GM12878 (cell line): ENCODE results near the gene NOS1AP. TPM values are rescaled to one million over a fixed set of nuclear protein-coding genes. Genes with fewer than 3 reads are reported as not detected.

ENCODE experiments used
- ATAC-seq: fragments of 200-7000 bp; cut with Tn5 transposase; 3 replicates; pipeline ENCODE4 v1.9.1; 2020; ENCODE audit warnings: mild to moderate bottlenecking, moderate library complexity
- BruUV-seq: library from RNA; stranded (reverse); fragments of 400-500 nt; replicated peaks from 2 replicates; lab custom pipeline; 2021; lab: Mats Ljungman, UMichigan
- CTCF ChIA-PET: fragments of 300-600 bp; sonication (Branson Sonifier 250); formaldehyde crosslinking; extraction: SDS; loops from one replicate; lab custom pipeline; 2021; ENCODE audit warnings: inconsistent platforms; lab: Yijun Ruan, JAX
- POLR2A ChIA-PET: fragments of 350-600 bp; formaldehyde crosslinking; extraction: SDS; loops from one replicate; lab custom pipeline; 2021; ENCODE audit warnings: inconsistent platforms; lab: Charles Lee
- RAD21 ChIA-PET: fragments of 300-600 bp; sonication (Branson Sonifier 250); formaldehyde crosslinking; loops from one replicate; lab custom pipeline; 2023; ENCODE audit warnings: antibody characterized with exemption; ENCODE audit not compliant: unreplicated experiment; lab: Charles Lee
- SMC1A ChIA-PET: fragments of 300-600 bp; sonication (Branson Sonifier 250); formaldehyde crosslinking; loops from one replicate; lab custom pipeline; 2023; ENCODE audit not compliant: unreplicated experiment, uncharacterized antibody; lab: Charles Lee
- DNase-seq: peaks from one replicate; pipeline ENCODE4 v3.0.0-alpha.2; 2011; ENCODE audit warnings: low read depth, low spot score
- FAIRE-seq: peaks from 3 replicates; lab custom pipeline; 2011; peaks lifted over from hg19 to GRCh38; lab: Jason Lieb, UNC
- H2AFZ ChIP-seq: 2 replicates; pipeline ENCODE4 v1.6.0; 2011; ENCODE audit warnings: low read depth, low read length, control low read depth; ENCODE audit not compliant: control insufficient read depth
- H3K27ac ChIP-seq: 2 replicates; pipeline ENCODE4 v1.5.1; 2011; ENCODE audit warnings: control low read depth; ENCODE audit not compliant: control insufficient read depth, insufficient read depth
- H3K27me3 ChIP-seq, 2 experiments: replicated peaks in 1 of 2; 2 replicates each; pipeline versions ENCODE4 v1.6.0 to v1.6.1; 2011; ENCODE audit warnings: low read length in 1 of 2; ENCODE audit not compliant: control insufficient read depth in 2 of 2, insufficient read depth in 2 of 2
- H3K36me3 ChIP-seq, 2 experiments: 2 replicates each; pipeline ENCODE4 v1.5.1; 2011; ENCODE audit warnings: low read length in 1 of 2; ENCODE audit not compliant: control insufficient read depth in 2 of 2, insufficient read depth in 2 of 2
- H3K4me1 ChIP-seq: 2 replicates; pipeline ENCODE4 v1.6.1; 2011; ENCODE audit warnings: mild to moderate bottlenecking, low read length, moderate library complexity, mixed read lengths; ENCODE audit not compliant: control insufficient read depth, insufficient read depth
- H3K4me2 ChIP-seq: 2 replicates; pipeline ENCODE4 v1.6.0; 2011; ENCODE audit warnings: control low read depth; ENCODE audit not compliant: control insufficient read depth, insufficient read depth
- H3K4me3 ChIP-seq: fragments of 200-600 bp; sonication (generic); 2 replicates; pipeline ENCODE4 v1.5.1; 2016
- H3K79me2 ChIP-seq: 2 replicates; pipeline ENCODE4 v1.6.0; 2011; ENCODE audit warnings: low read length; ENCODE audit not compliant: control insufficient read depth, insufficient read depth
- H3K9ac ChIP-seq: 2 replicates; pipeline ENCODE4 v1.8.0; 2011; ENCODE audit warnings: low read length, control low read depth, mixed read lengths; ENCODE audit not compliant: control insufficient read depth, insufficient read depth
- H3K9me3 ChIP-seq: replicated peaks from 3 replicates; pipeline ENCODE4 v1.5.1; 2011; ENCODE audit warnings: mild to moderate bottlenecking, low read length; ENCODE audit not compliant: control insufficient read depth, insufficient read depth
- H4K20me1 ChIP-seq: 2 replicates; pipeline ENCODE4 v1.6.0; 2011; ENCODE audit not compliant: control insufficient read depth, insufficient read depth
- MEF2B ChIP-seq: fragments of 450-650 bp; IDR thresholded peaks from 2 replicates; pipeline ENCODE4 v1.6.1; 2018; ENCODE audit warnings: mild to moderate bottlenecking, moderate library complexity; ENCODE audit not compliant: partially characterized antibody, poor library complexity, severe bottlenecking
- NBN ChIP-seq: fragments of 450-650 bp; IDR thresholded peaks from 2 replicates; pipeline ENCODE4 v1.6.1; 2016
- NR2F1 ChIP-seq: fragments of 450-650 bp; conservative IDR thresholded peaks from 2 replicates; pipeline ENCODE4 v1.6.1; 2017; ENCODE audit warnings: mild to moderate bottlenecking
- NRF1 ChIP-seq: conservative IDR thresholded peaks from 2 replicates; pipeline ENCODE4 v1.6.1; 2011; ENCODE audit warnings: mild to moderate bottlenecking, low read depth, low read length, improper control_type of control experiment
- ZNF274 ChIP-seq: IDR thresholded peaks from one replicate; pipeline ENCODE4 v1.8.0; 2011; ENCODE audit not compliant: insufficient read length, insufficient read depth
- ZNF384 ChIP-seq: IDR thresholded peaks from 2 replicates; pipeline ENCODE4 v1.6.1; 2012; ENCODE audit warnings: low read depth, mild to moderate bottlenecking, low read length, improper control_type of control experiment, borderline replicate concordance
- whole genome bisulfite sequencing: methylation state at CpG from one replicate; pipeline ENCODE4 v1.1.6; 2016; ENCODE audit warnings: low lambda C conversion rate; ENCODE audit not compliant: insufficient replicate concordance, insufficient coverage; ENCODE audit errors: missing lambda C conversion rate; 5-methylcytosine and 5-hydroxymethylcytosine counted together
- in situ Hi-C: fragments of 300-500 bp; cut with MboI; formaldehyde crosslinking; loops from 9 replicates; pipeline ENCODE4 v1.14.3; 2018; ENCODE audit warnings: mixed read lengths
- intact Hi-C: fragments of 100-400 bp; cut with micrococcal nuclease; formaldehyde crosslinking; loops from one replicate; pipeline ENCODE4 v1.14.2; 2022; ENCODE audit not compliant: unreplicated experiment
- polyA plus RNA-seq, 11 experiments: library from polyadenylated mRNA; depleted of rRNA in 4 of 11; unstranded in 6 of 11; stranded (reverse) in 5 of 11; fragments of >200 nt; fragmentation: Nextera tagmentation in 4 of 11; fragmentation: Illumina TruSeq in 1 of 11; extraction: Ambion mirVana in 4 of 11; extraction: Trizol in 1 of 11; gene quantifications; 1 replicate in 1 of 11; 2 replicates in 10 of 11; pipeline versions ENCODE4 v1.2.1 to v1.2.3, GENCODE V29; 2011 to 2016; ENCODE audit warnings: inconsistent platforms in 2 of 11, missing spikeins in 2 of 11, low read depth in 1 of 11
- total RNA-seq, 4 experiments: library from RNA; depleted of rRNA in 3 of 4; stranded (reverse); fragments of >200 nt in 3 of 4; fragmentation: Illumina TruSeq in 1 of 4; extraction: Trizol in 1 of 4; gene quantifications; 2 replicates each; pipeline versions ENCODE4 v1.2.1 to v1.2.3, GENCODE V29; 2013 to 2021
- TF ChIP-seq, protein P1 (sequence below): fragments of 450-650 bp; IDR thresholded peaks from 2 replicates; pipeline ENCODE4 v1.6.1; 2017; ENCODE audit warnings: mild to moderate bottlenecking, low read depth, inconsistent platforms; ENCODE audit not compliant: poor library complexity, severe bottlenecking
- TF ChIP-seq, protein P2 (sequence below): IDR thresholded peaks from 2 replicates; pipeline ENCODE4 v1.6.1; 2012; ENCODE audit warnings: mild to moderate bottlenecking, low read depth, low read length
- TF ChIP-seq, protein P3 (sequence below): fragments of 450-650 bp; IDR thresholded peaks from 2 replicates; pipeline ENCODE4 v1.6.1; 2016; ENCODE audit warnings: mild to moderate bottlenecking, moderate library complexity, borderline replicate concordance

NOS1AP gene
- total and polyA plus RNA-seq, 10 of the 15 experiments (the other 5 are each of a cell fraction or from before 2014, with no cell fraction given), result 0.03 to 0.15 TPM; not detected in 8

DNA sequence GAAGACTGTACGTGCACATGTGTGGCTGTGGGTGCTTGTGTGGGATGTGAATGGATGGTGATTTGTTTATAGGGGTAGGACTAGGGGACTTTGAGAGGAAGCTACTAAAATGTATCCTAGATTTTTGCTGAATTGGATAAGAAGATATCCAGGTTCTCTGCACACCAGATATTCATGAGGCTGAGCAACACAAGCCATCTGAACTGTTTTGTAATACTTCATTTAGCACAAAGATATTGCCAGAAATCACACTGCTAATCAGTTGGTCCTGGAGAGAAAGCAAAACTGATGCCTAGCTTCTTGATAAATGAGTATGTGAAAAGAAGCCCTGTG lies 135.3 kb downstream of the NOS1AP start (continued):
- TF ChIP-seq, protein P1, sequence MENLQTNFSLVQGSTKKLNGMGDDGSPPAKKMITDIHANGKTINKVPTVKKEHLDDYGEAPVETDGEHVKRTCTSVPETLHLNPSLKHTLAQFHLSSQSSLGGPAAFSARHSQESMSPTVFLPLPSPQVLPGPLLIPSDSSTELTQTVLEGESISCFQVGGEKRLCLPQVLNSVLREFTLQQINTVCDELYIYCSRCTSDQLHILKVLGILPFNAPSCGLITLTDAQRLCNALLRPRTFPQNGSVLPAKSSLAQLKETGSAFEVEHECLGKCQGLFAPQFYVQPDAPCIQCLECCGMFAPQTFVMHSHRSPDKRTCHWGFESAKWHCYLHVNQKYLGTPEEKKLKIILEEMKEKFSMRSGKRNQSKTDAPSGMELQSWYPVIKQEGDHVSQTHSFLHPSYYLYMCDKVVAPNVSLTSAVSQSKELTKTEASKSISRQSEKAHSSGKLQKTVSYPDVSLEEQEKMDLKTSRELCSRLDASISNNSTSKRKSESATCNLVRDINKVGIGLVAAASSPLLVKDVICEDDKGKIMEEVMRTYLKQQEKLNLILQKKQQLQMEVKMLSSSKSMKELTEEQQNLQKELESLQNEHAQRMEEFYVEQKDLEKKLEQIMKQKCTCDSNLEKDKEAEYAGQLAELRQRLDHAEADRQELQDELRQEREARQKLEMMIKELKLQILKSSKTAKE, result no peak
- no peak for TF ChIP-seq NRF1
- no peak for TF ChIP-seq NR2F1
- no peak for TF ChIP-seq NBN
- no peak for TF ChIP-seq MEF2B
- TF ChIP-seq ZNF274, result no peak
- TF ChIP-seq, protein P2, sequence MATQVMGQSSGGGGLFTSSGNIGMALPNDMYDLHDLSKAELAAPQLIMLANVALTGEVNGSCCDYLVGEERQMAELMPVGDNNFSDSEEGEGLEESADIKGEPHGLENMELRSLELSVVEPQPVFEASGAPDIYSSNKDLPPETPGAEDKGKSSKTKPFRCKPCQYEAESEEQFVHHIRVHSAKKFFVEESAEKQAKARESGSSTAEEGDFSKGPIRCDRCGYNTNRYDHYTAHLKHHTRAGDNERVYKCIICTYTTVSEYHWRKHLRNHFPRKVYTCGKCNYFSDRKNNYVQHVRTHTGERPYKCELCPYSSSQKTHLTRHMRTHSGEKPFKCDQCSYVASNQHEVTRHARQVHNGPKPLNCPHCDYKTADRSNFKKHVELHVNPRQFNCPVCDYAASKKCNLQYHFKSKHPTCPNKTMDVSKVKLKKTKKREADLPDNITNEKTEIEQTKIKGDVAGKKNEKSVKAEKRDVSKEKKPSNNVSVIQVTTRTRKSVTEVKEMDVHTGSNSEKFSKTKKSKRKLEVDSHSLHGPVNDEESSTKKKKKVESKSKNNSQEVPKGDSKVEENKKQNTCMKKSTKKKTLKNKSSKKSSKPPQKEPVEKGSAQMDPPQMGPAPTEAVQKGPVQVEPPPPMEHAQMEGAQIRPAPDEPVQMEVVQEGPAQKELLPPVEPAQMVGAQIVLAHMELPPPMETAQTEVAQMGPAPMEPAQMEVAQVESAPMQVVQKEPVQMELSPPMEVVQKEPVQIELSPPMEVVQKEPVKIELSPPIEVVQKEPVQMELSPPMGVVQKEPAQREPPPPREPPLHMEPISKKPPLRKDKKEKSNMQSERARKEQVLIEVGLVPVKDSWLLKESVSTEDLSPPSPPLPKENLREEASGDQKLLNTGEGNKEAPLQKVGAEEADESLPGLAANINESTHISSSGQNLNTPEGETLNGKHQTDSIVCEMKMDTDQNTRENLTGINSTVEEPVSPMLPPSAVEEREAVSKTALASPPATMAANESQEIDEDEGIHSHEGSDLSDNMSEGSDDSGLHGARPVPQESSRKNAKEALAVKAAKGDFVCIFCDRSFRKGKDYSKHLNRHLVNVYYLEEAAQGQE, result no peak

DNA sequence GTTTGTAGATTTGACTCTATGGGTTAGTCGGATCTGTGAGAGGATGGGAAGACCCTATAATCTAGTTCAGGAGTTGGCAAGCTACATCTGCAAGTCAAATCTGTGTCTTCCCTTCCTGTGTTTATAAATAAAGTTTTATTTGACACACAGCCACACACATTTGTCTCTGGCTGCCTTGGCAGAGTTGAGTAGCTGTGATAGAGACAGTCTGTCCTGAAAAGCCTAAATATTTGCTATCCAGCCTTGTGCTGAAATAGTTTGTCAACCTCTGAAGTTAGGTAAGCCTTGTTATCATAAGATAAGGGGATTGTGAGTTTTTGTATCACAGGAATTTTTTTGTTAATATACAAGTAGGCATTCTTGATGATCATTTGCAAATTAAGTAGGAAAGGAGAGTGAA lies 136.8 kb downstream of the NOS1AP start:
- ChIA-PET CTCF (no interaction called here), POLR2A (no interaction called here)
- FAIRE-seq, result no peak

More for the DNA sequence above, 136.8 kb downstream of the NOS1AP start:
- no TSS peak for BruUV-seq
- H3K4me2 ChIP-seq, result no peak overlapping the region
- ATAC-seq (no peak), DNase-seq (no peak)
- H3K36me3 ChIP-seq, result no peaks in the 10 kb centered on the region
- no peak overlapping the region for H3K4me3 ChIP-seq
- no peaks in the 10 kb centered on the region for H3K9me3 ChIP-seq
- in situ Hi-C loops (no loop called here), intact Hi-C loops (no loop called here)
- H3K79me2 ChIP-seq, result no peaks in the 10 kb centered on the region
- H4K20me1 ChIP-seq, result no peaks in the 10 kb centered on the region
- WGBS, result 0% methylated on average over 1 of the region's 1 CpG
- no peak overlapping the region for H2AFZ ChIP-seq
- H3K4me1 ChIP-seq, result no peaks in the 10 kb centered on the region
- ChIA-PET SMC1A (no interaction called here), RAD21 (no interaction called here)
- H3K27ac ChIP-seq, result no peak overlapping the region
- TF ChIP-seq, protein P3, sequence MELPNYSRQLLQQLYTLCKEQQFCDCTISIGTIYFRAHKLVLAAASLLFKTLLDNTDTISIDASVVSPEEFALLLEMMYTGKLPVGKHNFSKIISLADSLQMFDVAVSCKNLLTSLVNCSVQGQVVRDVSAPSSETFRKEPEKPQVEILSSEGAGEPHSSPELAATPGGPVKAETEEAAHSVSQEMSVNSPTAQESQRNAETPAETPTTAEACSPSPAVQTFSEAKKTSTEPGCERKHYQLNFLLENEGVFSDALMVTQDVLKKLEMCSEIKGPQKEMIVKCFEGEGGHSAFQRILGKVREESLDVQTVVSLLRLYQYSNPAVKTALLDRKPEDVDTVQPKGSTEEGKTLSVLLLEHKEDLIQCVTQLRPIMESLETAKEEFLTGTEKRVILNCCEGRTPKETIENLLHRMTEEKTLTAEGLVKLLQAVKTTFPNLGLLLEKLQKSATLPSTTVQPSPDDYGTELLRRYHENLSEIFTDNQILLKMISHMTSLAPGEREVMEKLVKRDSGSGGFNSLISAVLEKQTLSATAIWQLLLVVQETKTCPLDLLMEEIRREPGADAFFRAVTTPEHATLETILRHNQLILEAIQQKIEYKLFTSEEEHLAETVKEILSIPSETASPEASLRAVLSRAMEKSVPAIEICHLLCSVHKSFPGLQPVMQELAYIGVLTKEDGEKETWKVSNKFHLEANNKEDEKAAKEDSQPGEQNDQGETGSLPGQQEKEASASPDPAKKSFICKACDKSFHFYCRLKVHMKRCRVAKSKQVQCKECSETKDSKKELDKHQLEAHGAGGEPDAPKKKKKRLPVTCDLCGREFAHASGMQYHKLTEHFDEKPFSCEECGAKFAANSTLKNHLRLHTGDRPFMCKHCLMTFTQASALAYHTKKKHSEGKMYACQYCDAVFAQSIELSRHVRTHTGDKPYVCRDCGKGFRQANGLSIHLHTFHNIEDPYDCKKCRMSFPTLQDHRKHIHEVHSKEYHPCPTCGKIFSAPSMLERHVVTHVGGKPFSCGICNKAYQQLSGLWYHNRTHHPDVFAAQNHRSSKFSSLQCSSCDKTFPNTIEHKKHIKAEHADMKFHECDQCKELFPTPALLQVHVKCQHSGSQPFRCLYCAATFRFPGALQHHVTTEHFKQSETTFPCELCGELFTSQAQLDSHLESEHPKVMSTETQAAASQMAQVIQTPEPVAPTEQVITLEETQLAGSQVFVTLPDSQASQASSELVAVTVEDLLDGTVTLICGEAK, result peak; percentile 57
- no peak for TF ChIP-seq ZNF384
- H3K9ac ChIP-seq, result no peak overlapping the region
- 0 out of 4 replicates have a peak, but pooled peaks cover 0 to 1% of the 10 kb centered on the region in 2 experiments for H3K27me3 ChIP-seq
